GM06990 (cell line): Measurements from ENCODE around the gene CDHR2.

Experiments
- DNase-seq: peaks from one replicate; pipeline ENCODE4 v3.0.0-alpha.2; 2011; ENCODE audit not compliant: insufficient read length; ENCODE audit errors: extremely low read depth
- H3K27me3 ChIP-seq: replicated peaks from 2 replicates; pipeline ENCODE4 v1.6.0; 2011; ENCODE audit warnings: low read length; ENCODE audit not compliant: control insufficient read depth, insufficient read depth
- H3K36me3 ChIP-seq: 2 replicates; pipeline ENCODE4 v1.5.1; 2011; ENCODE audit warnings: low read length; ENCODE audit not compliant: control insufficient read depth, insufficient read depth
- H3K4me3 ChIP-seq: replicated peaks from 2 replicates; pipeline ENCODE4 v1.5.1; 2011; ENCODE audit warnings: low read depth, mild to moderate bottlenecking, control low read depth, low read length
- TF ChIP-seq, protein P1 (sequence below): IDR thresholded peaks from 2 replicates; pipeline ENCODE4 v1.5.1; 2011; ENCODE audit warnings: low read length, control low read depth, mild to moderate bottlenecking, inconsistent platforms; ENCODE audit not compliant: insufficient read depth, poor library complexity, severe bottlenecking

CDHR2 gene

GRCh38 chr5:176548967-176549444, at the start of gene CDHR2:
TSS of gene CDHR2 (plus strand) at chr5:176549342. CDS start at chr5:176565353, 16,011 bp downstream.
- H3K4me3 ChIP-seq, result no peak within 1 kb of the TSS
- no peak for DNase-seq
- TF ChIP-seq, protein P1, sequence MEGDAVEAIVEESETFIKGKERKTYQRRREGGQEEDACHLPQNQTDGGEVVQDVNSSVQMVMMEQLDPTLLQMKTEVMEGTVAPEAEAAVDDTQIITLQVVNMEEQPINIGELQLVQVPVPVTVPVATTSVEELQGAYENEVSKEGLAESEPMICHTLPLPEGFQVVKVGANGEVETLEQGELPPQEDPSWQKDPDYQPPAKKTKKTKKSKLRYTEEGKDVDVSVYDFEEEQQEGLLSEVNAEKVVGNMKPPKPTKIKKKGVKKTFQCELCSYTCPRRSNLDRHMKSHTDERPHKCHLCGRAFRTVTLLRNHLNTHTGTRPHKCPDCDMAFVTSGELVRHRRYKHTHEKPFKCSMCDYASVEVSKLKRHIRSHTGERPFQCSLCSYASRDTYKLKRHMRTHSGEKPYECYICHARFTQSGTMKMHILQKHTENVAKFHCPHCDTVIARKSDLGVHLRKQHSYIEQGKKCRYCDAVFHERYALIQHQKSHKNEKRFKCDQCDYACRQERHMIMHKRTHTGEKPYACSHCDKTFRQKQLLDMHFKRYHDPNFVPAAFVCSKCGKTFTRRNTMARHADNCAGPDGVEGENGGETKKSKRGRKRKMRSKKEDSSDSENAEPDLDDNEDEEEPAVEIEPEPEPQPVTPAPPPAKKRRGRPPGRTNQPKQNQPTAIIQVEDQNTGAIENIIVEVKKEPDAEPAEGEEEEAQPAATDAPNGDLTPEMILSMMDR, result no peak
- no peaks in the 10 kb centered on the region for H3K36me3 ChIP-seq
- no peaks in the 10 kb centered on the region; the same call in 1 of the 2 replicates for H3K27me3 ChIP-seq

- TF ChIP-seq, protein P1, result no peak
- Histone ChIP-seq H3K27me3 (no peaks in the 10 kb centered on the region), H3K4me3 (no peak overlapping the region), H3K36me3 (peaks cover 17% of the 10 kb centered on the region)
- no peak for DNase-seq
Observed at GRCh38 chr5:176500511-176500910, 48.6 kb upstream of the CDHR2 start.

DNA sequence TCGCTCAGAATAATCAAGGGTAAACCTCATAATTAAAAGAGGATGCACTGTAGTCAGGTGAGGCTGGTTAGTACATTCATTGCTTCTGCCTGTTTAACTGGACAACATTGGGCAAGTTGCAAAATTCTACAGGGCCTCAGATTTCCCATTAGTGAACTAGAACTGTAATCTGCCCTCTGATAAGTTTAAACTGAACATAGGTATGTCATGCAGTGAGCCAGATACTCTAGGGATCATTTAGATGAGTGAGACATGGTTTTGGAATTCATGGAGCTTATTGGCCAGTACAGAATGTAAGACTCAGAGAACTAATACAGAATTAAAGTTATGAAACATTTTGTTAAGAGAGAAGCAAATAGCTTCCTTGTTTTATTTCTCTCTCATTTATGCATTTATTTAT, 47.8 kb upstream of the CDHR2 start:
- TF ChIP-seq, protein P1, result no peak
- H3K27me3 ChIP-seq, result no peaks in the 10 kb centered on the region
- no peak for DNase-seq
- H3K4me3 ChIP-seq, result no peak overlapping the region
- H3K36me3 ChIP-seq, result peaks cover 13% of the 10 kb centered on the region

DNA sequence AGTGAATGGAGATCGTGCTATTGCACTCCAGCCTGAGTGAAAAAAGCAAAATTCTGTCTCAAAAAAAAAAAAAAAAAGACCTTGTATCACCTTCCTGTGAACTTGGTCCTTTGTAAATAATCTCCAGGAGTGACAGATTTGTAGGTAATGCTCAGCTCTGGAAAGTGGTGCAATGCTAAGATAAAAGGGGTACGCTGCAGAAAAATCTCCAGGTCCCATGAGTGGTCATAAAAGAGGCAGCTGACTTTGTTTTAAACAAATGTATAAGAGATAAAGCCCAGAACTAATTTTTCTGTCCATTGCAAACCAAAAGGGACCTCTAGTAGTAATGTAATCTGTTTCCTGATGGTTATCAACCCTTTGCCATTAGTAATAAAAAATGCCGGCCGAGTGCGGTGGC, 45.6 kb upstream of the CDHR2 start:
- Histone ChIP-seq H3K36me3 (peaks cover 22% of the 10 kb centered on the region), H3K27me3 (no peaks in the 10 kb centered on the region), H3K4me3 (no peak overlapping the region)
- TF ChIP-seq, protein P1, result no peak
- no peak for DNase-seq

GRCh38 chr5:176507911-176508310, 41.2 kb upstream of the CDHR2 start:
- Histone ChIP-seq H3K4me3 (no peak overlapping the region), H3K27me3 (no peaks in the 10 kb centered on the region), H3K36me3 (peaks cover 16% of the 10 kb centered on the region)
- TF ChIP-seq, protein P1, result no peak
- no peak for DNase-seq

GRCh38 chr5:176508603-176509002, 40.5 kb upstream of the CDHR2 start:
- peaks cover 16% of the 10 kb centered on the region for H3K36me3 ChIP-seq
- H3K4me3 ChIP-seq, result no peak overlapping the region
- no peak for DNase-seq
- TF ChIP-seq, protein P1, result no peak
- H3K27me3 ChIP-seq, result no peaks in the 10 kb centered on the region
